Skeletal muscle cell (primary cell): Measurements from ENCODE around the gene PPFIA4.
A peak's percentile ranks its signal among the peaks of the same experiment; 100 is the strongest.
"Not testable (repeated sequence)": the region's sequence is repeated elsewhere in the genome, so short reads cannot be mapped to it uniquely, and the experiment has no call there.

Experiments
- DNase-seq: peaks from one replicate; pipeline ENCODE4 v3.0.0-alpha.2; 2010; ENCODE audit warnings: low read depth
- H3K4me3 ChIP-seq: 2 replicates; pipeline ENCODE4 v1.5.1; 2011; ENCODE audit warnings: low read depth, mild to moderate bottlenecking, control low read depth, low read length, moderate library complexity

Gene PPFIA4

DNA sequence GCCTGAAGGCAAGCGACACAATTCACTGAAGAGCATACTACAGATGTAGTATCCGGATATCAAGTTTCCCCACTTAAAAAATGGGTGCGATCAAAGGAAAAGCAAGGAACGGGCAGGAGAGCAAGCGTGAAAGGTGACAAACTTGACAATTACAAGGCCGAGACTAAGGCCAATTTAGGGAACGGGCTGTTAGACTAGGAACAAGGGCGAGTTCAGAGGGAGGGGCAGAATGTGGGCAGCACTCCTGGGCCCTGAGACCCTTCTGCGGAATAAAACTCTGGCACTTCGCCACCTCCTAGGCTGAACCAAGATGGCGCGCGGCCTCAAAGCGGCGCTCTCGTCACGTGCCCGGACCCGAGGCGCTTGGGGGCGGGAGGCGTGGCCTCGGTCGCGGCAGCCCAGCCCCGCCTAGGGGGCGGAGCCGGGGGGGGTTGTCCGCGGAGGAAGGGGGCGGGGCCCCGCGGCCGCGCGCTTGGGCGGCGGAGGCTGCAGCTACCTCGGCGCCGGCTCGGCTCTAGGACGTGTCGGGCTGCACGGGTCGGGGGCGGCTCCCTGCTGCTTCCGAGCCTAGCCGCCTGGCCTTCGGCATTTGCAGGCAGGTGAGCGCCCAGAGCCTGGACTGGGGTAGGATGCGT lies at the start of gene PPFIA4:
TSS of gene PPFIA4 (plus strand) at position 461 of the 635 bp plus-strand sequence. CDS start 12,518 bp downstream, outside the sequence.
- peak; percentile 39 for DNase-seq
- peak within 1 kb of the TSS; percentile 99 for H3K4me3 ChIP-seq

DNA sequence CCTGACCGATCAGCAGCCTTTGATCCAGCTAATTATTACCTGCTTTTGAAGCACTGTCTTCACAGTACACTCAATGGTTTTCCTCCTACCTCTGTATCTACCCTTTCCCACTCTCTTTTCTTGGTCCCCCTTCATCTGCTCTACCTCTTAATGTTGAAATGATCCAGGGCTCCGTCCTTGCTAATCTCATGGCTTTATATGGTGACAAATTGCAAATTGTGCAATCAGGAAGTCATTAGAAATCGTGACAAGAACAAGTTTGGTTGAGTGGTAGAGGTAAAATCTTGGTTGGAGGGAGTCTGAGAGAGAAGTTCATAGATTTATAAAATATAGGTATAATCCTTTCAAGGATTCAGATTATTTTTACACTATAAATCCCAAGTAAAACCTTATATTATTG lies 49.7 kb upstream of the PPFIA4 start:
- no peak for DNase-seq
- no peak overlapping the region for H3K4me3 ChIP-seq

DNA sequence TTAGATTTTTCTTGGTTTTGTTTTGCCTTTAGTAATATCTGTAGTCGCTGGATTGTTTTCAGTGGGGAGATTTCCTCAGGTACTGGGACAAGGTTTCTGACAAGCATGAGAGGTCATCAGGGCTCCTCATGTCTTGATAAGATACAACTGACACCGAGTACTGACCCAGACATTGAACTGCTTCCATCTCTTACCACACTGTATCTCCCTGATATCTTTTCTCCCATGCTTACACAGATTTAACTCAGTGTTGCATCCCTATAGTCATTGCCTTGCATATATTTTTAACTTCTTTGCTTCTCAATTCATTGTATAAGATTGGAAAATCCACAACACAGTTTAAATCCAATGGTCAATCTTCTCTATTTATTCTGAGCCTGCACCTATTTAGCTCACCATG lies 46.8 kb upstream of the PPFIA4 start:
- no peak overlapping the region for H3K4me3 ChIP-seq
- DNase-seq: no peak

DNA sequence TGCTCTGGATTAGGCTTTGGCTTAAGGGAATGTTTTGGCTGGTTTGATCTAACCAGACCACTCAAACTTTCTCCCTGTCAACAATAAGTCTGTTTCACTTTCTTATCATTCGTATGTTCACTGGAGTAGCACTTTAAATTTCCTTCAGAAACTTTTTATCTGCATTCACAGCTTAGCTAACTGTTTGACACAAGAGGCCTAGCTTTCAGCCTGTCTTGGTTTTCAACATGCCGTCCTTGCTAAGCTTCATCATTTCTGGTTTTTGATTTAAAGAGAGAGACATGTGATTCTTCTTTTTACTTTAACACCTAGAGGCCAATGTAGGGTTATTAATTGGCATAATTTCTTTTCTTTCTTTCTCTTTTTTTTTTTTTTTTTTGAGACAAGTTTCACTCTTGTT lies 44.4 kb upstream of the PPFIA4 start:
- no peak overlapping the region for H3K4me3 ChIP-seq
- DNase-seq: no peak

DNA sequence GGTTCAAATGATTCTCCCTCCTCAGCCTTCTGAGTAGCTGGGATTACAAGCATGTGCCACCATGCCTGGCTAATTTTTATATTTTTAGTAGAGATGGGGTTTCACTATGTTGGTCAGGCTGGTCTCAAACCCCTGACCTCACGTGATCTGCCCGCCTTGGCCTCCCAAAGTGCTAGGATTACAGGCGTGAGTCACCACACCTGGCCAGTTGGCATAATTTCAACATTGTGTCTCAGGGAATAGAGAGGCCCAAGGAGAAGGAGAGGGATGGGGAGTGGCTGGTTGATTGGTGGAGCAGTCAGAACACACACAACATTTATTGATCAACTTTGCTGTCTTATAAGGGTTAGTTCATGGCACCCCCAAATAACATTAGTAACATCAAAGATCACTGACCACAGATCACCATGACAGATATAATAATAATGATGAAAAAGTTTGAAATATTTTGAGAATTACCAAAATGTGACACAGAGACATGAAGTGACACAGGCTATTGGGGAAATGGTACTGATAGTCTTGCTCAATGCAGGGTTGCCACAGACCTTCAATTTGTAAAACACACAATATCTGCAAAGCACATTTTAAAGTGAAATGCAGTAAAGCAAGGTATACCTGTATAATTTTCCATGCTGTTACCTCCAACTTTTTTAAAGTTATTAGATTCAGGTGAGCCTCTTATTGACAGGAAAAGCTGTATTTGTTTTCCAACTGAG lies 43.4 kb upstream of the PPFIA4 start:
- DNase-seq: no peak
- H3K4me3 ChIP-seq: no peak overlapping the region

DNA sequence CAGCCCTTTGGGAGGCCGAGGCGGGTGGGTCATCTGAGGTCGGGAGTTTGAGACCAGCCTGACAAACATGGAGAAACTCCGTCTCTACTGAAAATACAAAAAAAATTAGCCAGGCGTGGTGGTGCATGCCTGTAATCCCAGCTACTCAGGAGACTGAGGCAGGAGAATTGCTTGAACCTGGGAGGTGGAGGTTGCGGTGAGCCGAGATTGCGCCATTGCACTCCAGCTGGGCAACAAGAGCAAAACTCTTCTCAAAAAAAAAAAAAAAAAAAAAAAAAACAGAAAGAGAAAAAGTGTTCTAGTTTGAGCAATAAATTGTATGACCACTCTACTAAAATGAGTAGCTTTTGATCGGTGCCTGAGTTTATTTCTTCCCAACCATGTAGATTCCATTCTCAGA lies 40.2 kb upstream of the PPFIA4 start:
- H3K4me3 ChIP-seq, DNase-seq: not testable (repeated sequence)

DNA sequence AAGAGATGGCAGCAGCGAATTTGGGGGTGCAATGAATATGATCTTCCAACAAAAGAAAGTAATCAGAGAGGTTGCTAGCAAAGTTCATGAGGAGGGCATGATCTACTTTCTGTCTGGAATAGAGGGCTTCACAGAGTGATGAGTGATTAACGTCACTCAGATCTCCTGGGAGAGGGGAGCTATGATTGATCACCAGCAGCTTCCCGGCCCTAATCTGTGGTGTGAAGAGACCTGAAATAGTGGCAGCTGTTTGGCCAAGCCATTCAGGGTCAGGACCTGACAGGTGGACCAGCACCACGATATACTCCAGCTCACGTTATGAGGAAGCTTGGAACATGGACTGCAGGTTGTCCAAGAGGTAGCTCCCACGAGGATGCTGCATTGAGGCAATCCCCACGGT lies 39.0 kb upstream of the PPFIA4 start:
- no peak overlapping the region for H3K4me3 ChIP-seq
- DNase-seq: no peak

DNA sequence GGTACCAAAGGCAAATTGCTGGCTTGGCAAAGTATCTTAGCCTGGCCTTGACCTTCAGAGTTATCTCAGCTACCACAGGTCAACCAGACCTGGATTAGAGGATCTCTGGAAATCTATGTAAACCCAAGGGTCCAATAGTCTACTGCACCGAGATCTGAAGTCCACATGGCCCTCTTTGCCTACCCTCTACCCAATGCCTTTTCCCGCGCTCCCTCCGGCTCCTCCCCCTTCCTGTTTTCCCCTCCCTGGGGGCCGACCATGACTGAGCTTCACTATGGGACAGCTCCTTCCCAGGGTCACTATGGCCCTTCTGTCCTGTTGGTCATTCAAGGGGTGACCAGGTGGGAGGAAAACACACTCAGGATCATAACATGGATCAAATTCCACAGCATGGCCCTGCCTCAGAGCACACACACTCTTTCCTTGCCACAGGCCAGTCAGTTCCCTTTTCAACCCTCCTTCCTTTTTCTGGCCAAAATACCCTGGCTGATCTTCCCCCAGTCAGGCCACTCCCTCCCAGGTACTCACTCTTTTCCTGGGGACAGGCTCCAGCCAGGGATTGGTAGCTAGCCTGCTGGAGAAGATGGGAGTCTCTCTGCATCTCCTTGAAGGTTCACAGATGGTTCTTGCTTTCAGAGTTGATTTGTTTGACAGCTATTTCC lies 38.2 kb upstream of the PPFIA4 start:
- DNase-seq: no peak
- H3K4me3 ChIP-seq: no peak overlapping the region

DNA sequence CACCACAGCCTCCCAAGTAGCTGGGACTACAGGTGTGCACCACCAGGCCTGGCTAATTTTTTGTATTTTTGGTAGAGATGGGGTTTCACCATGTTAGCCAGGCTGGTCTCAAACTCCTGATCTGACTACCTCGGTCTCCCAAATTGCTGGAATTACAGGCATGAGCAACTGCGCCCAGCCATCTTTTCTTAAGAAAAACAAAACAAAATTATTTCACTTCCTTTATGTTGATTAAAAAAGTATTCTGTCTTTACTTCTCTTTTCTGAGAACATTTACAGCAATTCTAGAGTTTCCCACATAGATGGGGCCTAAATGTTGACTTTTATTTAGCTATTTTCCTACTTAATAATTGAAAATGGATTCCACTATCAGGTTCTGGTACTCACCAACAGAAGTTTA lies 36.4 kb upstream of the PPFIA4 start:
- H3K4me3 ChIP-seq: no peak overlapping the region
- DNase-seq: no peak

DNA sequence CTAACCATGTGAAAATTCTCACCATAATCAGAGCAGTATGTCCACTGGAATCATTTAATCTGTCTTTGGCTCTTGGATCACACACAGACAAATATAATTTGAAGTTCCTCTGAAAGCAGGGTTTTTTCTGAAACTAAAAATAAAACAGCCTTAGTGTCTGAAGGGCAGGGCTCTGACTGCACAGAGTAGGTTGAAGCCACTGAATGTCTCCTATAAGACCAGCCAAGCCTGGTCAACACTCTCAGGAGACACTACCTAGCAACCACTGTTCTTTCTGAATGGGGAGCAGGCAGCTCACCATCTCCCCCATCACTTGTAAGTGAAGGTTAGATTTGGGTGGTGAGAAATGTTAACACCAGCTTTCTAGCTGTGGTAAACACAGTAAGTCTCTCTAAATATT lies 35.2 kb upstream of the PPFIA4 start:
- no peak for DNase-seq
- no peak overlapping the region for H3K4me3 ChIP-seq

DNA sequence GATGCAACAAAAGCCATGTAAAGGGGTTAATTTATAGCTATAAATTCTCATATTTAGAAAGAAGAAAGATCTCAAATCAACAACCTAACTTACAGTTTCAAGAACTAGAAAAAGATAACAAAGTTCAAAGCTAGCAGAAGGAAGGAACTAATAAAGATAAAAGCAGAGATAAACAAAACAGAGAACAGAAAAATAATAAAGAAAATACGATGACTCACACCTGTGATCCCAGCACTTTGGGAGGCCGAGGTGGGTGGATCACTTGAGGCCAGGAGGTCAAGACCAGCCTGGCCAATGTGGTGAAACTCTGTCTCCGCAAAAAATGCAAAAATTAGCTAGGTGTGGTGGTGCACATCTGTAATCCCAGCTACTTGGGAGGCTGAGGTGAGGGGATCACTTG lies 31.5 kb upstream of the PPFIA4 start:
- no peak for DNase-seq
- H3K4me3 ChIP-seq: no peak overlapping the region

DNA sequence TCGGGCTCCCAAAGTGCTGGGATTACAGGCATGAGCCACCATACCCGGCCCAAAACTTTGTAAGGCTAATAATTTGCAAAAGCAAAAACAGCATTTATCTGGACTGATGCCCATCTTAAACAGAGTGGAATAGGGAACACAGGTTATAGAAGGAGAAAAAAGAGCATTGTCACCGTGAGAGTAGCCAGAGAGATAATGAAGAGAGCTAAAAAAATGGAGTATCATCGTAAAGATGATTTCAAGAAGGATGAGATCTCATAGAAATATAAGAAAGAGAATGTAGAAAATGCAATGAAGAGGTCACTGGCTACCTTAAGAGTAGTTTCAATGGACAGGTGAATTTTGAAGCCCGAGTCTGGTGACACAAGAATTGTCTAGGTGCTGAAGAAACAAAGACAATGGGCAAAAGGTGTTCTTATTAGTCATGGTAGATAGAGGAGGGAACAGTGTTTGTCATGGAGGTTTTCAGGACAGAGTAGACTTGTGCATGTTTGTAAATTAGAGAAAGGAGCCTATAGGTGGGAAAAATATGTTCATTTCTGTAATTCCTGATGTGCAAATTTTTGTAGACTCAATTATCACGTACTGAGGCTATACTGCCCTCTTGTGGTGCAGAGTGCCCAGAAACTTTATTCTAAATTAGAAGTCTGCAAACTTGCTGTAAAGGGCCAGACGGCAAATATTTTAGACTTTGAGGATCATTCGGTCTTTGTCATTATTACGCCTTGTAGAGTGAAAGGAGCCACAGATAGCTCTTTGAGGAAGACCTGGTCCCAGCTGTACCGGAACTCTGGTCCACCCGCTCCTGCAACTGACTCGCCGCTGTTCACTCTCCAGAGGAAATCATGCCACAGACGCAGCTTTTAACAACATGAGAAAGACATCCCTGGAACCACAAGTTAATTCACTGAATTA lies 27.2 kb upstream of the PPFIA4 start:
- no peak overlapping the region for H3K4me3 ChIP-seq
- peak; percentile 5 for DNase-seq

DNA sequence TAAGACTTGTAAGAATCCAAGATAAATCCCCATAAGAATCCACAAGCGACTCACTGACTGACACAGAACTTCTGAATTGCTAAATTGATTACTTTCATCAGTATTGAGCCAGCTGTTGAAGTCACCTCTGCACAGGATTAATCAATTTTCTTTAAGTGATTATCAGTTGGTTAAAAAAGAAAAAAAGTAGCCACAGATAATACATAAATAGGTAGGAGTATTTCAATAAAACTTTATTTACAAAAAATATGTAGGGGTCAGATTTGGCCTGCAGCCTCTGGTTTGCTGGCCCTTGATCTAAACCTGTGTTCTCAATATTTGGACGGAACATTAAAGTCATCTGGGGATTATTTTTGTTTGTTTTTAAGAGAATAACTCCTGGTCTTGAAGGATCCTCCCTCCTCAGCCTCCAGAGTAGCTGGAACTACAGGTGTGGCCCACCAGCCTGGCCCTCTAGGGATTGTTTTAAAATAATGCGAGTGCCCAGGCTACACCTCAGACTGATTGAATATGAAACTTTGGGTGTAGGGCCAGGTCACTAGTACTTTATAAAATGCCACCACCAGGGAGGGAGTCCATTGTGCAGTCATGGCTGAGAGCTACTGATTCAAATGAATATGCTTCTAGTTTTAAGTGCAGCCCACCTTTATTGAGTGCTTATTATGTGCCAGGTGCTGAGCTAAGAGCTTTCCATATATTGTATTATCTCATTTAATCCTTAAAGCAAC lies 25.9 kb upstream of the PPFIA4 start:
- no peak overlapping the region for H3K4me3 ChIP-seq
- no peak for DNase-seq

DNA sequence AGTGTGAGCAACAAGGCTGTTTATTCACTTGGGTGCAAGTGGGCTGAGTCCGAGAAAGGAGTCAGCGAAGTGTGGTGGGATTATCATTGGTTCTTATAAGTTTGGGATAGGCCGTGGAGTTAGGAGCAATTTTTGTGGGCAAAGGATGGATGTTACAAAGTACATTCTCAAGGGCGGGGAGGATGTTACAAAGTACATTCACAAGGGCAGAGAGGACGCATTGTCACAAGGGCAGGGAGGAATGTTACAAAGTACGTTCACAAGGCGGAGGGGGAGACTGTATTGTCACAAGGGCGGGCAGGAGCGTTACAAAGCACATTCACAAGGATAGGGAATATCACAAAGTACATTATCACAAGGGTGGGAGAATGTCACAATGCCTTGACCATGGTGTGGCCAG lies 24.3 kb upstream of the PPFIA4 start:
- H3K4me3 ChIP-seq: no peak overlapping the region
- no peak for DNase-seq

DNA sequence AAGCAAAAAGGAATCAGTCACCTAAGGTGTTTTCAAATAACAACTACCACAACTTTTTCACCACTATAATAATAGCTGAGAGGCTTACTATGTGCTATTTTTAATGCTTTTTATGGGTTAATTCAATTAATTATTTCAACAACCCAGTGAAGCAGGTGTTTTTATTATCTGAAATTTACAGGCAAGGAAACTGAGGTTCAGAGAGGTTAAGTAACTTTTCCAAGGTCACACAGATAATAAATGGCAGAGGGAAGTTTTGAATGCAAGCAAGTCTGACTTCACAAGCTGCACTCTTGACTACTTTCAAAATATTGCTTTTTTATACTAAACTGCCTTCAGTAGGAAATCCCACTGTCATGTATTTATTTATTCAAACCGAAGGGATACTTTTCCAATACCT lies 23.3 kb upstream of the PPFIA4 start:
- H3K4me3 ChIP-seq: no peak overlapping the region
- no peak for DNase-seq

DNA sequence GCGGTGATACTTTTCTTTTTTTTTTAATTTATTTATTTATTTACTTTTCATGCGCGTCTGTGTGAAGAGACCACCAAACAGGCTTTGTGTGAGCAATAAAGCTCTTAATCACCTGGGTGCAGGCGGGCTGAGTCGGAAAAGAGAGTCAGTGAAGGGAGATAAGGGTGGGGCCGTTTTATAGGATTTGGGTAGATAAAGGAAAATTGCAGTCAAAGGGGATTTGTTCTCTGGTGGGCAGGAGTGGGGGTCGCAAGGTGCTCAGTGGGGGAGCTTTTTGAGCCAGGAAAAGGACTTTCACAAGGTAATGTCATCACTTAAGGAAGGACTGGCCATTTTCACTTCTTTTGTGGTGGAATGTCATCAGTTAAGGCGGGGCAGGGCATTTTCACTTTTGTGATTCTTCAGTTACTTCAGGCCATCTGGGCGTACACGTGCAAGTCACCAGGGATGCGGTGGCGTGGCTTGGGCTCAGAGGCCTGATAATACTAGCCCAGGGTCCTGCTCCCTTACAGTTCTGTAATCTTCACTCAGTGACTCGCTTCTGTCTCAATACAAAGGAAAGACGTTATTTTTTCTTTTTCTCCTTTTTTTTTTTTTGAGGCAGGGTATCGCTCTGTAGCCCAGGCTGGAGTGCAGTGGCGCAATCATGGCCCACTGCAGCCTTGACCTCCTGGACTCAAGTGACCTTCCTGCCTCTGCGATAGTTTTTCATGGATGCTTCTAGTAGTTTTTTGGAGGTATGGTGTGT lies 20.7 kb upstream of the PPFIA4 start:
- not testable (repeated sequence) for H3K4me3 ChIP-seq, DNase-seq

DNA sequence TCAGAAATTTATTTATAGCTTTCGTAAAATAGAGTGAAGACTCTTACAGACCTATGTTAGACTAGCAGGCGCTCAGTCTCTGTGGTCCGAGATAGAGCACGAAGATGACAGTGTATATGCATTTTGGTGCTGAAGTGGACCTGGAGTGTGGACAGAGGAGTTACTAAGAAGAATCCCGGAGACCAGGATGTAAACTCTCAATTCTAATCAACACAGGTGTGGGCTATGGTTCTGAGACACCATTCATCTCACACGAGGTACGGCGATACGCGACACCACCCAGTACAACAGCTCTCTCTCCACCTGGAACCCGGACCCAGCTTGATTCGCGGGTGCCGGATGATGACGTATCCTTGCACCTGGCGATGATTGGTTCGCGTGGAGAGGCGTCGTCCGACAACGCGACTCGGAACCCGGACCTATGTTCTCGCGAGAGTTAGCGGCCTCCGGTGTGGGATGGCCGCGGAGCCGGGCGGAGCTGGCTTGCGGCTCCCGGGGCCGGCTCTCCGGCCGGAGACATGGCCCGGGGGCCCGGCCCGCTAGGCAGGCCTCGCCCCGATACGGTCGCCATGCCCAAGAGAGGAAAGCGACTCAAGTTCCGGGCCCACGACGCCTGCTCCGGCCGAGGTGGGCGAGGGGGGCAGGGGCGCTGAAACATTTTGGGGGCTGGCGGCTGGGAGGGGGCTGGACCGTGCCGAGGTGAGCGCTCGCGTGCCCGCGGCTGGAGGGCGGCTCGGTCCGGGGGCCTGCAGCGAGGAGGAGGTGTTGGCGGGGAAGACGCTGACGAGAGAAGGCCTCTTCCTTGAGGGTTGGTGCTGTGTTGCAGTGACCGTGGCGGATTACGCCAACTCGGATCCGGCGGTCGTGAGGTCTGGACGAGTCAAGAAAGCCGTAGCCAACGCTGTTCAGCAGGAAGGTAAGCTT lies 19.1 kb upstream of the PPFIA4 start, which contains the start of gene TMEM183A:
TSS of gene TMEM183A (plus strand) at position 427 of the 924 bp plus-strand sequence. CDS start at position 519, 92 bp downstream.
- peak; percentile 87 for DNase-seq
- peak within 1 kb of the TSS; percentile 85 for H3K4me3 ChIP-seq
